Stomach (tissue), 9 donors: Measurements from ENCODE around the gene CCDC136. TPM values are rescaled to one million over a fixed set of nuclear protein-coding genes. Genes with fewer than 3 reads are reported as not detected.

ENCODE experiments used
- DNase-seq, 2 donors: peaks; one replicate each; pipeline versions ENCODE4 v3.0.0 to v3.0.0-alpha.2; 2013 to 2019
- H3K27ac ChIP-seq, 5 donors: fragments of 200-600 bp in 4 of 5; sonication (generic) in 4 of 5; one replicate each; pipeline ENCODE4 v1.5.1; 2013 to 2019; ENCODE audit warnings: mild to moderate bottlenecking in 1 of 5, moderate library complexity in 1 of 5
- H3K27me3 ChIP-seq, 3 donors: fragments of 200-600 bp; sonication (generic); one replicate each; pipeline ENCODE4 v1.5.1; 2017 to 2019; ENCODE audit warnings: mixed run types in 1 of 3
- H3K36me3 ChIP-seq, 4 donors: fragments of 200-600 bp; sonication (generic); 1 replicate in 3 of 4; 2 replicates in 1 of 4; pipeline ENCODE4 v1.5.1; 2016 to 2019
- H3K4me1 ChIP-seq, 4 donors: fragments of 200-600 bp; sonication (generic); one replicate each; pipeline ENCODE4 v1.5.1; 2016 to 2019
- H3K4me3 ChIP-seq, 4 donors: fragments of 200-600 bp; sonication (generic) in 3 of 4; one replicate each; pipeline ENCODE4 v1.5.1; 2016 to 2019; ENCODE audit warnings: mild to moderate bottlenecking in 1 of 4
- H3K9me3 ChIP-seq, 4 donors: fragments of 200-600 bp; sonication (generic); one replicate each; pipeline ENCODE4 v1.5.1; 2016 to 2019
- EP300 ChIP-seq: sonication (generic); formaldehyde crosslinking; IDR thresholded peaks from one replicate; pipeline ENCODE4 v1.6.1; 2017; ENCODE audit warnings: antibody characterized with exemption
- POLR2A ChIP-seq, 4 donors: fragments of 450-650 bp; IDR thresholded peaks; one replicate each; pipeline ENCODE4 v1.6.1; 2016; ENCODE audit warnings: antibody characterized with exemption in 4 of 4, control low read depth in 2 of 4, mild to moderate bottlenecking in 1 of 4, moderate library complexity in 1 of 4
- POLR2AphosphoS5 ChIP-seq, 3 donors: sonication (generic); formaldehyde crosslinking; IDR thresholded peaks; one replicate each; pipeline ENCODE4 v1.6.1; 2016; ENCODE audit warnings: antibody characterized with exemption in 3 of 3
- WGBS, 5 donors: extraction: QIAGEN DNeasy Blood & Tissue Kit in 3 of 5; methylation state at CpG; one replicate each; pipeline versions ENCODE4 v1.1.5 to v1.1.7; 2013 to 2018; 5-methylcytosine and 5-hydroxymethylcytosine counted together
- intact Hi-C: fragments of 100-400 bp; cut with DNase I; formaldehyde crosslinking; loops from one replicate; pipeline ENCODE4 v1.15.1; 2023; ENCODE audit warnings: low total_unique reads
- polyA plus RNA-seq, 3 donors: library from polyadenylated mRNA; stranded (reverse); fragments of 200-250 nt; gene quantifications; one replicate each; pipeline ENCODE4 v1.2.3, GENCODE V29; 2013
- total RNA-seq, 5 donors: library from RNA; depleted of rRNA; stranded (reverse); fragments of >200 nt; gene quantifications; one replicate each; pipeline versions ENCODE4 v1.1.0 to v1.2.3, GENCODE V29; 2014 to 2016
- TF ChIP-seq, protein P1 (sequence below), 7 experiments: fragments of 450-650 bp in 4 of 7; fragments of 200-600 bp in 3 of 7; sonication (generic) in 3 of 7; IDR thresholded peaks; one replicate each; pipeline ENCODE4 v1.5.1; 2016 to 2019; ENCODE audit warnings: antibody characterized with exemption in 7 of 7, control low read depth in 2 of 7, mild to moderate bottlenecking in 1 of 7
- donor health status: healthy with polysubstance abuse.
- donor health status: Bipolar disorder and iron deficiency.
- donor health status: healthy.

Gene CCDC136
- total and polyA plus RNA-seq, 8 donors: 2.3 to 36.8 (median 5.4) TPM

DNA sequence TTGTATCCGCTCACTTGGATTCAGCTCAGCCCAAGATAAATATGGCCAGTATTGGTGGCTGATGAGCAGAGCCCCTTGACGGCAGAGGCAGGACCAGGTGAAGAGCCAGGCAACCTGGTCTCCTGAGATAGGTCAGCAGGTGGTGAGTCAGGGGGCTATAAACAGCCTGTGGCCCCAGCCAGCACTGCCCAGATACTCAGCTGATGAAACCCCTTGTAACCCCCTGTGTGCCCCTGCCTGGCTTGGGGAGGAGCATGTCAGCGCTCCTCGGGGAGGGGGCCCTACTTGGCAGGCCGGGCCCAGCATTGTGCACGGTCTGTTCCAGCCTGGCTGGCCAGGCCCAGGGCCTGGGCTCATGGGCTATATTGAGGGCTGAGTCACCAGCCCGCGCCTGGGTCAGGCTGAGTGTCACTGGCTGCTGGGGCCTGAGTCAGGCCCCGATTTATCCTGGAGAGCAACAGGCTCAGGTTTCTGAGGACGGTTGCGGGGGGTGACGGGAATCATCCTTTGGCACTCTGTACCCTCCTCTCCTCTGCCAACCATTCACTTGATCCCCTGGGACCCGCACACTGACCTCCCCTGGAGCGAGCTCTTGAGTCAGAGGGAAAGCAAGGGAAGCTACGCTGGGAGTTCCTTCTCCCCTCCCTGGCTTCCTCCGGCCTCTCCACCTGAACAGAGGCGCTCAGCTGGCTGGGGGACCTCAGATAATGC is 35.6 kb downstream of the CCDC136 start:
- DNase-seq: peak in 1 of 2 donors; percentile 27
- intact Hi-C loops: no loop called here
- peaks cover 0 to 33% (median 27%) of the 10 kb centered on the region in 3 donors for H3K27me3 ChIP-seq
- WGBS, 5 donors: 75 to 92% (median 91%) methylated on average over 13 to 17 of the region's 17 CpGs
- H3K9me3 ChIP-seq: no peaks in the 10 kb centered on the region
- TF ChIP-seq POLR2AphosphoS5 (IDR thresholded peaks at IDR 0.05): peak in 2 of 3 donors; percentile 11 to 39
- no peak for TF ChIP-seq EP300
- no peak for TF ChIP-seq POLR2A (IDR thresholded peaks at IDR 0.05)
- TF ChIP-seq, protein P1, sequence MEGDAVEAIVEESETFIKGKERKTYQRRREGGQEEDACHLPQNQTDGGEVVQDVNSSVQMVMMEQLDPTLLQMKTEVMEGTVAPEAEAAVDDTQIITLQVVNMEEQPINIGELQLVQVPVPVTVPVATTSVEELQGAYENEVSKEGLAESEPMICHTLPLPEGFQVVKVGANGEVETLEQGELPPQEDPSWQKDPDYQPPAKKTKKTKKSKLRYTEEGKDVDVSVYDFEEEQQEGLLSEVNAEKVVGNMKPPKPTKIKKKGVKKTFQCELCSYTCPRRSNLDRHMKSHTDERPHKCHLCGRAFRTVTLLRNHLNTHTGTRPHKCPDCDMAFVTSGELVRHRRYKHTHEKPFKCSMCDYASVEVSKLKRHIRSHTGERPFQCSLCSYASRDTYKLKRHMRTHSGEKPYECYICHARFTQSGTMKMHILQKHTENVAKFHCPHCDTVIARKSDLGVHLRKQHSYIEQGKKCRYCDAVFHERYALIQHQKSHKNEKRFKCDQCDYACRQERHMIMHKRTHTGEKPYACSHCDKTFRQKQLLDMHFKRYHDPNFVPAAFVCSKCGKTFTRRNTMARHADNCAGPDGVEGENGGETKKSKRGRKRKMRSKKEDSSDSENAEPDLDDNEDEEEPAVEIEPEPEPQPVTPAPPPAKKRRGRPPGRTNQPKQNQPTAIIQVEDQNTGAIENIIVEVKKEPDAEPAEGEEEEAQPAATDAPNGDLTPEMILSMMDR (IDR thresholded peaks at IDR 0.05): no peak
- no peak overlapping the region for H3K4me3 ChIP-seq
- H3K4me1 ChIP-seq: peaks cover 27 to 44% (median 31%) of the 10 kb centered on the region in 4 donors
- H3K36me3 ChIP-seq: no peaks in the 10 kb centered on the region
- H3K27ac ChIP-seq: peak overlapping the region in 4 of 5 donors; percentile 38 to 95 (median 64)

DNA sequence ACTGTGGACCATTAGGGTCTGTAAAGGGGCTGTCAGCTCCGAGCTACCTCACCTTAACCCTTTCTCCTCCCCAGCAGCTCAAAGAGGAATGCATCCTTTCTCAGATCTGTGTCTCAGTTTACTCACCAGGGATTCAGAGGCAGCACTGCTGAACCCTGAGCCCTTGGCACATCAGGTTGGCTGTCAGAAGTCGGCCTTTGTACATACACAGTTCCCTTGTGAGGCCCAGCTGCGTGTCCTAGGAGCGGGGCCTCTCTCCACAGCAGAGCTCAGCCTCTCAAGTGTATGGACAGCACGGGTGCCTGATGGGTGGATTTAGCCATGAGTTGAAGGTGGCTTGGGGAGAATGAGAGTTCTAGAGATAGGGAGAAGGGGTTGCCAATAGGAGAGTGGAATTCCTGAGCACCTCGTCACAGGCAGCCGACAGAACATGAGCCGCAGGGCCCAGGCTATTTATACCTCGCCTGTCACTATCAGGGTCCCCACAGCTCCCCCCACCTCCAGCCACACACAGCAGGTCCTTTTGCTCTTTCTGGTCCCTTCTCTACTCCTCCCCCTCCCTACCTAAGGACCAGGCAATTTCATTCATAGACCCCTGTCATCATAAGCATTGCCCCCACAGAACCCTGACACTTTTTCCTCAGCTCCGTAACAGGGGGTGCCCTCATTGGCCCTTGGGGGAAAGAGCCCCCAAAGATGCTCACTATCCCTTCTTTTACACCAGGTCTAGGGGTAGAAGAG is 36.4 kb downstream of the CCDC136 start:
- Histone ChIP-seq H3K36me3 (no peaks in the 10 kb centered on the region), H3K27me3 (peaks cover 0 to 41% (median 27%) of the 10 kb centered on the region in 3 donors), H3K27ac (peak overlapping the region; percentile 6 to 95 (median 62)), H3K4me1 (peaks cover 27 to 51% (median 38%) of the 10 kb centered on the region in 4 donors), H3K9me3 (no peaks in the 10 kb centered on the region), H3K4me3 (no peak overlapping the region)
- intact Hi-C loops: no loop called here
- WGBS, 5 donors: 69 to 84% (median 79%) methylated on average over 10 of the region's 10 CpGs
- TF ChIP-seq, protein P1 (IDR thresholded peaks at IDR 0.05): no peak
- no peak for TF ChIP-seq POLR2A (IDR thresholded peaks at IDR 0.05)
- no peak for TF ChIP-seq POLR2AphosphoS5 (IDR thresholded peaks at IDR 0.05)
- TF ChIP-seq EP300: no peak
- DNase-seq: peak in 1 of 2 donors; percentile 66

DNA sequence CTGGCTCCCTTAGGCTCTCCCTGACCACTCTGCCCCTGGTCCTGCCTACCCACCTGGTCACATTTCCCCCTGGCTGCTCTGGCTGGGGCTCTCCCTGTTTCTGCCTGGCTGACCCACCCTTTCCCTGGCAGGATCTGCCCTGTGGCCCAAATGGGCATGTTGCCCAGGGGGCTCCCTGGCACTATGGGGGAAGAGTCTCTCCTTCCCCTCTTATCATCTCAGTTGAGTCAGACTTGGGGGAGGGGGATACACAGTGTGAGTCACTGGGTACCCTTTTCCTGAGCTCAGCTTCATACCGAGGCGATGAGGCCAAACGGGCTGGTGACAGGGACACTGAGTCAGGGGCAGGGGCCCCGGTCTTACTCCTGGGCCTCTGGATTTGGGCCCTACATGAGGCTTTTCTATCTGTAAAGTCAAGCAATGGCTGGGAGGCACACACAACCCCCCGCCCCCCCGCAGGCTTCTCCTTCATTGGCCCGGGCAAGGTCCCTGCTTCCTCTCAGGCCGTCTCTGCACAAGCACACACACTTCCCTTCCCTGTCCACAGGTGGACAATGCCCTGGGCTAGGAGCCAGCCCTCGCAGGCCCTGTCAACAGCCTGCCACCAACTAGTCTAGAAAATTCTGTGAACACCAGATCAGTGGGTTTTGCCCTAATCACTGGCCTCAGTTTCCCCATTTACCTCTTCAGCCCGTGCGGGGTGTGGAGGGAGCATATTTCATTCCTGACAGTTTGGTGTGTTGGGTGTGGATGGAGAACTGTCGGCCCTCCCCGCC is 37.8 kb downstream of the CCDC136 start:
- intact Hi-C loops: no loop called here
- Histone ChIP-seq H3K27ac (peak overlapping the region in 4 of 5 donors; percentile 54 to 95 (median 66)), H3K9me3 (no peaks in the 10 kb centered on the region), H3K27me3 (peaks cover 0 to 48% (median 27%) of the 10 kb centered on the region in 3 donors), H3K4me1 (peaks cover 35 to 65% (median 45%) of the 10 kb centered on the region in 4 donors), H3K4me3 (peak overlapping the region; percentile 47 to 65 (median 58)), H3K36me3 (no peaks in the 10 kb centered on the region)
- 20 to 28% (median 24%) methylated on average over 8 to 13 of the region's 13 CpGs for WGBS, 5 donors
- DNase-seq: peak; percentile 48 to 70
- TF ChIP-seq POLR2A (IDR thresholded peaks at IDR 0.05) (no peak), POLR2AphosphoS5 (IDR thresholded peaks at IDR 0.05) (peak in 1 of 3 donors; percentile 30), EP300 (no peak)
- TF ChIP-seq, protein P1 (IDR thresholded peaks at IDR 0.05): no peak
